Activated B cell treated with CpG ODN at 0.5 μM for 24 hours (primary cell): ENCODE data around the gene RCN1. TPM values are rescaled to one million over a fixed set of nuclear protein-coding genes. Genes with fewer than 3 reads are reported as not detected.

ENCODE experiments used
- ATAC-seq: fragments of 200-7000 bp; cut with Tn5 transposase; one replicate; pipeline ENCODE4 v1.10.0; 2021; ENCODE audit warnings: low read depth, mild to moderate bottlenecking, moderate library complexity
- CTCF ChIA-PET: fragments of 350-600 bp; sonication (Branson Sonifier 250); formaldehyde crosslinking; loops from one replicate; lab custom pipeline; 2021; ENCODE audit warnings: antibody characterized with exemption; lab: Charles Lee
- POLR2A ChIA-PET: fragments of 350-600 bp; sonication (Branson Sonifier 250); formaldehyde crosslinking; loops from one replicate; lab custom pipeline; 2021; ENCODE audit warnings: antibody characterized with exemption; lab: Charles Lee
- DNase-seq: peaks from one replicate; pipeline ENCODE4 v3.0.0; 2022
- H3K27ac Mint-ChIP-seq: one replicate; pipeline ENCODE4 v1.8.0; 2020; ENCODE audit warnings: mixed read lengths
- H3K27me3 Mint-ChIP-seq: one replicate; pipeline ENCODE4 v1.8.0; 2021; ENCODE audit warnings: mixed read lengths
- H3K36me3 Mint-ChIP-seq: one replicate; pipeline ENCODE4 v1.8.0; 2021; ENCODE audit warnings: low read depth, mixed read lengths
- H3K4me1 Mint-ChIP-seq: one replicate; pipeline ENCODE4 v1.8.0; 2021; ENCODE audit warnings: mixed read lengths
- H3K4me3 Mint-ChIP-seq: one replicate; pipeline ENCODE4 v1.8.0; 2020; ENCODE audit warnings: mild to moderate bottlenecking, mixed read lengths
- H3K9me3 Mint-ChIP-seq: one replicate; pipeline ENCODE4 v1.8.0; 2020; ENCODE audit warnings: mixed read lengths
- CTCF ChIP-seq: fragments of 200-600 bp; IDR thresholded peaks from one replicate; pipeline ENCODE4 v1.8.0; 2022; ENCODE audit warnings: antibody characterized with exemption, mild to moderate bottlenecking
- intact Hi-C: fragments of 100-400 bp; cut with micrococcal nuclease; formaldehyde crosslinking; loops from one replicate; pipeline ENCODE4 v1.15.1; 2024
- total RNA-seq: library from RNA; stranded (reverse); gene quantifications from 2 replicates; pipeline ENCODE4 v1.2.3, GENCODE V29; 2022

The RCN1 gene
- total RNA-seq, 1 donor from 2014 or later: 15.8 TPM

GRCh38 chr11:32070692-32071091 is 20.2 kb upstream of the RCN1 start:
- intact Hi-C loops: no loop called here
- Mint-ChIP-seq H3K4me3 (no peak overlapping the region), H3K27ac (no peak overlapping the region), H3K4me1 (no peaks in the 10 kb centered on the region), H3K27me3 (peaks cover 35% of the 10 kb centered on the region), H3K36me3 (no peaks in the 10 kb centered on the region), H3K9me3 (no peaks in the 10 kb centered on the region)
- CTCF ChIA-PET: no interaction called here
- POLR2A ChIA-PET: no interaction called here
- DNase-seq: no peak
- TF ChIP-seq CTCF: no peak
- ATAC-seq: no peak

- ATAC-seq: no peak
- no peak for DNase-seq
- Mint-ChIP-seq H3K4me3 (no peak overlapping the region), H3K9me3 (no peaks in the 10 kb centered on the region), H3K4me1 (no peaks in the 10 kb centered on the region), H3K36me3 (no peaks in the 10 kb centered on the region), H3K27ac (no peak overlapping the region), H3K27me3 (peaks cover 30% of the 10 kb centered on the region)
- CTCF ChIA-PET: no interaction called here
- POLR2A ChIA-PET: no interaction called here
- TF ChIP-seq CTCF: no peak
- intact Hi-C loops: no loop called here
These were observed 19.1 kb upstream of the RCN1 start for GRCh38 chr11:32071811-32072210.

GRCh38 chr11:32072872-32073643 is 17.8 kb upstream of the RCN1 start:
- intact Hi-C loops: no loop called here
- ChIA-PET CTCF (no interaction called here), POLR2A (no interaction called here)
- no peaks in the 10 kb centered on the region for H3K9me3 Mint-ChIP-seq
- ATAC-seq: no peak
- no peak for TF ChIP-seq CTCF
- H3K4me3 Mint-ChIP-seq: no peak overlapping the region
- no peaks in the 10 kb centered on the region for H3K4me1 Mint-ChIP-seq
- H3K27ac Mint-ChIP-seq: no peak overlapping the region
- no peaks in the 10 kb centered on the region for H3K36me3 Mint-ChIP-seq
- DNase-seq: no peak
- peaks cover 29% of the 10 kb centered on the region for H3K27me3 Mint-ChIP-seq

GRCh38 chr11:32073644-32074026 is 17.2 kb upstream of the RCN1 start:
- DNase-seq: no peak
- H3K27ac Mint-ChIP-seq: no peak overlapping the region
- POLR2A ChIA-PET: no interaction called here
- CTCF ChIA-PET: no interaction called here
- TF ChIP-seq CTCF: no peak
- H3K4me3 Mint-ChIP-seq: no peak overlapping the region
- H3K36me3 Mint-ChIP-seq: no peaks in the 10 kb centered on the region
- no peaks in the 10 kb centered on the region for H3K4me1 Mint-ChIP-seq
- intact Hi-C loops: no loop called here
- ATAC-seq: no peak
- no peaks in the 10 kb centered on the region for H3K9me3 Mint-ChIP-seq
- peaks cover 29% of the 10 kb centered on the region for H3K27me3 Mint-ChIP-seq

- Mint-ChIP-seq H3K9me3 (no peaks in the 10 kb centered on the region), H3K4me3 (no peak overlapping the region), H3K27me3 (peaks cover 11% of the 10 kb centered on the region), H3K4me1 (no peaks in the 10 kb centered on the region), H3K36me3 (no peaks in the 10 kb centered on the region), H3K27ac (no peak overlapping the region)
- intact Hi-C loops: no loop called here
- ChIA-PET CTCF (no interaction called here), POLR2A (no interaction called here)
- ATAC-seq (no peak), DNase-seq (no peak)
- no peak for TF ChIP-seq CTCF
These were observed 11.3 kb upstream of the RCN1 start for GRCh38 chr11:32079553-32079952.
